Immature natural killer cell (primary cell): Measurements from ENCODE around the gene THOC6. TPM values are rescaled to one million over a fixed set of nuclear protein-coding genes. Genes with fewer than 3 reads are reported as not detected.
"Not testable (repeated sequence)": the region's sequence is repeated elsewhere in the genome, so short reads cannot be mapped to it uniquely, and the experiment has no call there.

Source experiments
- DNase-seq, 3 donors: peaks; one replicate each; pipeline ENCODE4 v3.0.0; 2022; ENCODE audit warnings: mixed read lengths in 1 of 3
- H3K27ac Mint-ChIP-seq, 6 donors: one replicate each; pipeline ENCODE4 v1.8.0; 2020; ENCODE audit warnings: mixed read lengths in 6 of 6, mild to moderate bottlenecking in 5 of 6, inconsistent platforms in 4 of 6, moderate library complexity in 3 of 6
- H3K27me3 Mint-ChIP-seq, 3 donors: one replicate each; pipeline ENCODE4 v1.8.0; 2020 to 2021; ENCODE audit warnings: low read depth in 3 of 3, mild to moderate bottlenecking in 3 of 3, mixed read lengths in 3 of 3, moderate library complexity in 3 of 3, inconsistent platforms in 1 of 3
- H3K36me3 Mint-ChIP-seq, 3 donors: one replicate each; pipeline ENCODE4 v1.8.0; 2020; ENCODE audit warnings: mixed read lengths in 3 of 3, inconsistent platforms in 2 of 3, mild to moderate bottlenecking in 2 of 3
- H3K4me1 Mint-ChIP-seq, 2 donors: one replicate each; pipeline ENCODE4 v1.8.0; 2020; ENCODE audit warnings: inconsistent platforms in 2 of 2, mild to moderate bottlenecking in 2 of 2, mixed read lengths in 2 of 2, moderate library complexity in 1 of 2
- H3K4me3 Mint-ChIP-seq, 5 donors: one replicate each; pipeline ENCODE4 v1.8.0; 2020; ENCODE audit warnings: mild to moderate bottlenecking in 5 of 5, mixed read lengths in 5 of 5, inconsistent platforms in 3 of 5, moderate library complexity in 3 of 5
- H3K9me3 Mint-ChIP-seq, 6 donors: one replicate each; pipeline ENCODE4 v1.8.0; 2020; ENCODE audit warnings: mild to moderate bottlenecking in 6 of 6, mixed read lengths in 6 of 6, inconsistent platforms in 4 of 6, moderate library complexity in 3 of 6
- polyA plus RNA-seq, 3 donors: library from polyadenylated mRNA; unstranded; fragments of 300-500 nt; fragmentation: Illumina TruSeq; gene quantifications; one replicate each; pipeline ENCODE4 v1.2.3, GENCODE V29; 2021

The THOC6 gene
- polyA plus RNA-seq, 3 donors from 2014 or later, result 40.1 to 45.4 (median 42.1) TPM

DNA sequence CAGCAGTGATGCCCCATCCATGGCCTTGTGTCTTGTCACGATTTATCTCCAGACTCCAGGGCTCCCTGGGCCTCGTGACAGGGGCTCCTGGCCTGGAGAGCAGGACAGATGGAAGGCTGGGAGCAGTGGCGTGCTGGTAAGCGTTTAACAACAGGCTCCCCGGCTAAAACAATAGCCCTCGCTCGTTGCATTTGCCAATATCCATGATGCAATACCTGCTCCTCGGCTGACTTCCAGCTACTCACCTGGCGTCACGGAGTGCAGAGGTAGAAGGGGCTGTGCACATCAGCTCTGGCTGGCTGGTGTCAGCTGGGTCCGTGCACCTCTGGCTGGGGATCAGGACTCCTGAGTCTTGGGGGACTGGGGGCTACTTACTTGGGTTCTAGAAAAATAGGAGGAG lies 14.4 kb downstream of the THOC6 start:
- Mint-ChIP-seq H3K9me3 (no peaks in the 10 kb centered on the region), H3K27ac (no peak overlapping the region), H3K27me3 (peaks cover 16 to 32% (median 19%) of the 10 kb centered on the region in 3 donors), H3K36me3 (no peaks in the 10 kb centered on the region), H3K4me1 (peaks cover 0 to 2% of the 10 kb centered on the region in 2 donors), H3K4me3 (no peak overlapping the region)
- DNase-seq, result no peak

- DNase-seq, result no peak
- Mint-ChIP-seq H3K9me3 (no peaks in the 10 kb centered on the region), H3K27me3 (peaks cover 15 to 34% (median 21%) of the 10 kb centered on the region in 3 donors), H3K4me1 (peaks cover 0 to 2% of the 10 kb centered on the region in 2 donors), H3K4me3 (no peak overlapping the region), H3K36me3 (no peaks in the 10 kb centered on the region), H3K27ac (no peak overlapping the region)
Observed at GRCh38 chr16:3038896-3039295, 15.1 kb downstream of the THOC6 start.

- Mint-ChIP-seq H3K4me1 (peaks cover 12 to 15% of the 10 kb centered on the region in 2 donors), H3K4me3 (no peak overlapping the region), H3K27ac (no peak overlapping the region), H3K9me3 (no peaks in the 10 kb centered on the region), H3K36me3 (no peaks in the 10 kb centered on the region), H3K27me3 (peaks cover 21 to 26% (median 22%) of the 10 kb centered on the region in 3 donors)
- DNase-seq, result no peak
Observed at GRCh38 chr16:3042376-3042775, 18.5 kb downstream of the THOC6 start.

DNA sequence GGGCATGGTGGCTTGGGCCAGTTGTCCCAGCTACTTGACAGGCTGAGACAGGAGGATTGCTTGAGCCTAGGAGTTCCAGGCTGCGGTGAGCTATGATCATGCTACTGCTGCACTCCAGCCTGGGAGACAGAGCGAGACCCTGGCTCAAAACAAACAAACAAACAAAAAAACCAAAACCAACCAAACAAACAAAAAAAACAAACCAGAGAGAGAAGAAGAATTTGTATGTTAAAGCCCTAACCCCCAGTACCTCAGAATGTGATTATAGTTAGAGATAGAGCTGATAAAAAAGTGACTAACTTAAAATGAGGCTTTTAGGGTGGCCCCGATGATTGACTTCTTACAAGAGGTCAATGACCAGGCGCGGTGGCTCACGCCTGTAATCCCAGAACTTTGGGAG lies 20.9 kb downstream of the THOC6 start:
- DNase-seq, result no peak
- peak overlapping the region; percentile 62 to 80 (median 76) for H3K4me3 Mint-ChIP-seq
- H3K27ac Mint-ChIP-seq, result no peak overlapping the region
- H3K36me3 Mint-ChIP-seq, result no peaks in the 10 kb centered on the region
- H3K4me1 Mint-ChIP-seq, result peaks cover 19 to 23% of the 10 kb centered on the region in 2 donors
- no peaks in the 10 kb centered on the region for H3K9me3 Mint-ChIP-seq
- H3K27me3 Mint-ChIP-seq, result peaks cover 25 to 30% (median 29%) of the 10 kb centered on the region in 3 donors

- Mint-ChIP-seq H3K36me3 (no peaks in the 10 kb centered on the region), H3K4me1 (peaks cover 26 to 30% of the 10 kb centered on the region in 2 donors), H3K4me3 (peak within 1 kb of the TSS; percentile 62 to 80 (median 76)), H3K27me3 (peaks cover 22 to 32% (median 29%) of the 10 kb centered on the region in 3 donors), H3K27ac (no peak within 1 kb of the TSS), H3K9me3 (no peaks in the 10 kb centered on the region)
- no peak for DNase-seq
Observed at GRCh38 chr16:3045758-3046640, 22.2 kb downstream of the THOC6 start, which contains the start of gene MMP25. MMP25 (plus strand) TSS chr16:3046561; CDS start chr16:3046918, 357 bp downstream.

GRCh38 chr16:3046641-3047386 lies 23.0 kb downstream of the THOC6 start:
- Mint-ChIP-seq H3K4me1 (peaks cover 32 to 35% of the 10 kb centered on the region in 2 donors), H3K4me3 (peak overlapping the region in 4 of 5 donors; percentile 18 to 54 (median 41)), H3K27ac (no peak overlapping the region), H3K27me3 (peaks cover 22 to 29% (median 29%) of the 10 kb centered on the region in 3 donors), H3K36me3 (no peaks in the 10 kb centered on the region), H3K9me3 (no peaks in the 10 kb centered on the region)
- DNase-seq, result no peak

- peaks cover 37 to 39% of the 10 kb centered on the region in 2 donors for H3K4me1 Mint-ChIP-seq
- peak overlapping the region in 3 of 5 donors; percentile 20 to 63 (median 55) for H3K4me3 Mint-ChIP-seq
- no peak overlapping the region for H3K27ac Mint-ChIP-seq
- peaks cover 22 to 29% (median 27%) of the 10 kb centered on the region in 3 donors for H3K27me3 Mint-ChIP-seq
- no peaks in the 10 kb centered on the region for H3K9me3 Mint-ChIP-seq
- H3K36me3 Mint-ChIP-seq, result peaks cover 0 to 4% (median 0%) of the 10 kb centered on the region in 3 donors
- no peak for DNase-seq
Observed at GRCh38 chr16:3047387-3047720, 23.5 kb downstream of the THOC6 start.

GRCh38 chr16:3049921-3050481 lies 26.2 kb downstream of the THOC6 start:
- peaks cover 4 to 12% (median 6%) of the 10 kb centered on the region in 3 donors for H3K36me3 Mint-ChIP-seq

GRCh38 chr16:3050487-3050886 lies 26.7 kb downstream of the THOC6 start:
- no peaks in the 10 kb centered on the region for H3K9me3 Mint-ChIP-seq
- peaks cover 49% of the 10 kb centered on the region in 2 donors for H3K4me1 Mint-ChIP-seq
- H3K27me3 Mint-ChIP-seq, result peaks cover 7 to 12% (median 9%) of the 10 kb centered on the region in 3 donors
- no peak overlapping the region for H3K4me3 Mint-ChIP-seq
- no peak for DNase-seq
- H3K36me3 Mint-ChIP-seq, result peaks cover 6 to 17% (median 7%) of the 10 kb centered on the region in 3 donors
- no peak overlapping the region for H3K27ac Mint-ChIP-seq

More at GRCh38 chr16:3049921-3050481, 26.2 kb downstream of the THOC6 start:
- Mint-ChIP-seq H3K9me3 (no peaks in the 10 kb centered on the region), H3K4me1 (peaks cover 49% of the 10 kb centered on the region in 2 donors), H3K27ac (no peak overlapping the region), H3K27me3 (peaks cover 11 to 16% (median 14%) of the 10 kb centered on the region in 3 donors), H3K4me3 (no peak overlapping the region)
- no peak for DNase-seq

DNA sequence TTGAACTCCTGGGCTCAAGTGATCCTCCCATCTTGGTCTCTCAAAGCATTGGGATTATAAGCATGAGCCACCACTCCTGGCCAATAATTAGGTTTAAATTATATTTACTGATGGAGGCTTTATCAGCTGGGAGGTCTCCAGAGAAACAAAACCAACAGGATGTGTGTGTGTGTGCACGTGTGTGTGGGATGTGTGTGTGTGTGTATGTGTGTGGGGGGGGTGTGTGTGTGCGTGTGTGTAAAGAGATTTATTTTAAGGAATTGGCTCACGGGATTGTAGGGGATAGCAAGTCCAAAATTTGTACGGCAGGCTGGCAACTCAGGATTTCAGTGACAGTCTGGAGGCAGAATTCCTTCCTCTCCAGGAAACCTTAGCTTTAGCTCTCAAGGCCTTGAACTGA lies 27.2 kb downstream of the THOC6 start:
- peaks cover 54% of the 10 kb centered on the region in 2 donors for H3K4me1 Mint-ChIP-seq

GRCh38 chr16:3051494-3051893 lies 27.7 kb downstream of the THOC6 start:
- DNase-seq, result no peak
- Mint-ChIP-seq H3K9me3 (no peaks in the 10 kb centered on the region), H3K27me3 (peaks cover 6 to 12% (median 8%) of the 10 kb centered on the region in 3 donors), H3K4me1 (peaks cover 54 to 57% of the 10 kb centered on the region in 2 donors), H3K4me3 (no peak overlapping the region), H3K36me3 (peaks cover 6 to 19% (median 7%) of the 10 kb centered on the region in 3 donors), H3K27ac (peak overlapping the region in 2 of 6 donors; percentile 5 to 66)

More for the DNA sequence above, 27.2 kb downstream of the THOC6 start:
- peak overlapping the region in 3 of 6 donors; percentile 6 to 66 (median 27) for H3K27ac Mint-ChIP-seq
- DNase-seq, result no peak
- no peak overlapping the region for H3K4me3 Mint-ChIP-seq
- H3K27me3 Mint-ChIP-seq, result peaks cover 6 to 12% (median 8%) of the 10 kb centered on the region in 3 donors
- H3K9me3 Mint-ChIP-seq, result no peaks in the 10 kb centered on the region
- peaks cover 6 to 19% (median 7%) of the 10 kb centered on the region in 3 donors for H3K36me3 Mint-ChIP-seq

DNA sequence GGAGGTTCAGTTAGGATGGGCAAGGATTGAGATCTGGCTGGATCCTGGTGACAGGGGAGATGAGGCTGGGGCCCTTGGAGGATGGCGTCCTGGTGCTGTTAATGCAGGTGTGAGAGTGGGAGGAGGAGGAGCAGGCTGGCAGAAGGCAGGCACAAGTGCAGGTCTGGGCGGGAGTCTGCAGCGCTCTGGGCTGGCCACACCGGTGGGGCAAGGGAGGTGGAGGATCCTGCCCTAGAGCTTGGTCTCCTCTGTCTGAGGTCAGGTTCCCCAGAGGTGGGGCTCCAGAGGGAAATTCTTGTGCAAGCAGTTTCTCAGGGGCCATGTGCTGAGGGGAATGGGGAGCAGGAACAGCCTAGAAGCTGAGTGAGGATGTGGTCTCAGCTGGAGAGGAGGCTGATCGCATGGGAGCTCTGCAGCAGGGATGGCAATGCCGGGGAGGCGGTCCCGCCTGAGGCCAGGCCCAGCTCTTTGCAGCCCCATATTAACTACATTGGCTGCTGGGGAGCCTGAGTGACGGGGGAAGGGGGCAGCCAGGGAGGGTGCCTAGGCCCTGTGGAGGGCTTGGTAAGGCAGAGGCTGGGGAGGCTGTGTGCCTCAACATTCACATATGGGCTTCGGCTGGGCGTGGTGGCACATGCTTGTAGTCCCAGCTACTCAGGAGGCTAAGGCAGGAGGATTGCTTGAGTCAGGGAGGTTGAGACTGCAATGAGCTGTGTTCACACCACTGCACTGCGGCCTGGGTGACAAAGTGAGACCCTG lies 28.9 kb downstream of the THOC6 start:
- H3K36me3 Mint-ChIP-seq, result peaks cover 6 to 22% (median 7%) of the 10 kb centered on the region in 3 donors
- H3K9me3 Mint-ChIP-seq, DNase-seq, H3K4me3 Mint-ChIP-seq: not testable (repeated sequence)
- peak overlapping the region in 4 of 6 donors; percentile 33 to 77 (median 54) for H3K27ac Mint-ChIP-seq
- H3K4me1 Mint-ChIP-seq, result peaks cover 62 to 66% of the 10 kb centered on the region in 2 donors
- peaks cover 5 to 13% (median 8%) of the 10 kb centered on the region in 3 donors for H3K27me3 Mint-ChIP-seq

DNA sequence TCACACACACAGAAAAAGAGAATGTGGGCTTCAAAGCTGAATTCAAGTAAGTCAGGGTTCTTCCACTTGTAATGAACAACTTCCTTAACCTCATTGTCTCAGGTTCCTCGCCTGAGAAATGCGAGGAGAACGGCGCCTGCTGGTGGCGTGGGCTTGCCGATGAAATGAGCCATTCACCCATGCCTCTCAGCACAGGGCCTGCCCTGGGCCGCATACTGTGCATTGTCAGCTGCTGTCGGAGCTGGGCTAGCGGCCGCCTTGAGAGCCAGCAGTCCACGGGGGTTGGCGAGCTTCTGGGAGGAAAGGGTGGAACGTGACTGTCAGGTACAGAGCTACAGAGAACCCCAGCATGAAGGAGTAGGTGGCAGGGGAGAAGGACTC lies 29.5 kb downstream of the THOC6 start:
- Mint-ChIP-seq H3K27ac (peak overlapping the region in 1 of 6 donors; percentile 66), H3K4me1 (peaks cover 59 to 66% of the 10 kb centered on the region in 2 donors), H3K36me3 (peaks cover 6 to 22% (median 7%) of the 10 kb centered on the region in 3 donors)
- not testable (repeated sequence) for H3K4me3 Mint-ChIP-seq, H3K9me3 Mint-ChIP-seq, DNase-seq, H3K27me3 Mint-ChIP-seq
